LNCaP clone FGC (cell line): ENCODE data around the gene SANBR.

Experiments used
- DNase-seq: peaks from one replicate; pipeline ENCODE4 v3.0.0-alpha.2; 2011; ENCODE audit warnings: low read depth
- H3K4me3 ChIP-seq: 2 replicates; pipeline ENCODE4 v1.5.1; 2011; ENCODE audit warnings: mild to moderate bottlenecking, low read depth, low read length, control low read depth
- TF ChIP-seq, protein P1 (sequence below): IDR thresholded peaks from 2 replicates; pipeline ENCODE4 v1.5.1; 2012; ENCODE audit warnings: mild to moderate bottlenecking; ENCODE audit not compliant: control insufficient read depth, insufficient read depth; ENCODE audit errors: extremely low read depth

SANBR gene

DNA sequence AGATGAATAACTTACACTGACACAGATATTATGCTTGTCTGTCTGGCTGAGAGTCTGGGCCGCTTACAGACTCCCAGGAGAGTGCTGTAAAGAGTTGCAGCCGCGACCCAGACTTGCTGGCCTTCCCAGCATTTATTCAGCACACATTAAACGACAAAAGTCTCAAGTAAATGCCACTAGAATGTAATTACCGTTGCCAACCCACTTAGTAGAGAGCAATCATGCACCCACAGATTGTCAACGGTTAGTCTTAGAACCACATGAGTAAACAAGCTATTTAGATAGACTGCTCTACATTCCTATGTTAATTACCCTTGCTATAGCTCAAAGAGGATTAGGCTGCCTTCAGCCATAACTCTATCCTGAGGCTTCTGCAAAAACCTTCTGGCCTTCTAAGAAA lies 48.5 kb downstream of the SANBR start:
- H3K4me3 ChIP-seq: no peak overlapping the region
- DNase-seq: no peak
- TF ChIP-seq, protein P1, sequence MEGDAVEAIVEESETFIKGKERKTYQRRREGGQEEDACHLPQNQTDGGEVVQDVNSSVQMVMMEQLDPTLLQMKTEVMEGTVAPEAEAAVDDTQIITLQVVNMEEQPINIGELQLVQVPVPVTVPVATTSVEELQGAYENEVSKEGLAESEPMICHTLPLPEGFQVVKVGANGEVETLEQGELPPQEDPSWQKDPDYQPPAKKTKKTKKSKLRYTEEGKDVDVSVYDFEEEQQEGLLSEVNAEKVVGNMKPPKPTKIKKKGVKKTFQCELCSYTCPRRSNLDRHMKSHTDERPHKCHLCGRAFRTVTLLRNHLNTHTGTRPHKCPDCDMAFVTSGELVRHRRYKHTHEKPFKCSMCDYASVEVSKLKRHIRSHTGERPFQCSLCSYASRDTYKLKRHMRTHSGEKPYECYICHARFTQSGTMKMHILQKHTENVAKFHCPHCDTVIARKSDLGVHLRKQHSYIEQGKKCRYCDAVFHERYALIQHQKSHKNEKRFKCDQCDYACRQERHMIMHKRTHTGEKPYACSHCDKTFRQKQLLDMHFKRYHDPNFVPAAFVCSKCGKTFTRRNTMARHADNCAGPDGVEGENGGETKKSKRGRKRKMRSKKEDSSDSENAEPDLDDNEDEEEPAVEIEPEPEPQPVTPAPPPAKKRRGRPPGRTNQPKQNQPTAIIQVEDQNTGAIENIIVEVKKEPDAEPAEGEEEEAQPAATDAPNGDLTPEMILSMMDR: no peak
